HG02610 (cell line): ENCODE results near the gene RABGAP1L.
"Not testable (repeated sequence)": the region's sequence is repeated elsewhere in the genome, so short reads cannot be mapped to it uniquely, and the experiment has no call there.

Source experiments
- ATAC-seq: cut with Tn5 transposase; IDR thresholded peaks from one replicate; pipeline ENCODE4 v1.9.1; 2021; ENCODE audit warnings: mild to moderate bottlenecking, moderate library complexity; ENCODE audit not compliant: unreplicated experiment

The RABGAP1L gene

GRCh38 chr1:174153085-174153824, 6.1 kb upstream of the RABGAP1L start:
- ATAC-seq, result peak; percentile 65

- ATAC-seq, result no peak
Measured at GRCh38 chr1:174153825-174154107, 5.6 kb upstream of the RABGAP1L start.

GRCh38 chr1:174156437-174156836, 2.9 kb upstream of the RABGAP1L start:
- no peak for ATAC-seq

- ATAC-seq, result peak; percentile 61
Measured at GRCh38 chr1:174157157-174157806, 2.0 kb upstream of the RABGAP1L start.

GRCh38 chr1:174158767-174159251, 511 bp upstream of the RABGAP1L start:
- no peak for ATAC-seq

GRCh38 chr1:174160109-174160473, 771 bp downstream of the RABGAP1L start:
- ATAC-seq, result peak; percentile 19

GRCh38 chr1:174160603-174161002, 1.3 kb downstream of the RABGAP1L start:
- ATAC-seq, result no peak

GRCh38 chr1:174161813-174162212, 2.5 kb downstream of the RABGAP1L start:
- ATAC-seq, result no peak

- ATAC-seq, result no peak
Measured at GRCh38 chr1:174164826-174165225, 5.5 kb downstream of the RABGAP1L start.

- no peak for ATAC-seq
Measured at GRCh38 chr1:174165471-174166137, 6.3 kb downstream of the RABGAP1L start.

- ATAC-seq, result no peak
Measured at GRCh38 chr1:174166530-174167264, 7.4 kb downstream of the RABGAP1L start.

GRCh38 chr1:174167265-174167803, 8.0 kb downstream of the RABGAP1L start:
- ATAC-seq, result peak; percentile 80

GRCh38 chr1:174169342-174169741, 10.0 kb downstream of the RABGAP1L start:
- ATAC-seq, result no peak

GRCh38 chr1:174171073-174171472, 11.8 kb downstream of the RABGAP1L start:
- no peak for ATAC-seq

GRCh38 chr1:174174461-174175329, 15.4 kb downstream of the RABGAP1L start:
- peak; percentile 92 for ATAC-seq

GRCh38 chr1:174178459-174178858, 19.1 kb downstream of the RABGAP1L start:
- ATAC-seq, result not testable (repeated sequence)

GRCh38 chr1:174189428-174190062, 30.2 kb downstream of the RABGAP1L start:
- no peak for ATAC-seq

- no peak for ATAC-seq
Measured at GRCh38 chr1:174190691-174191199, 31.4 kb downstream of the RABGAP1L start.

GRCh38 chr1:174191349-174191862, 32.1 kb downstream of the RABGAP1L start:
- no peak for ATAC-seq
